ENCODE measurements around the gene VWA3A.
"Not testable (repeated sequence)": the region's sequence is repeated elsewhere in the genome, so short reads cannot be mapped to it uniquely, and the experiment has no call there.

Gene VWA3A

GRCh38 chr16:22188267-22188594 lies 95.9 kb downstream of the VWA3A start:
- no peak for DNase-seq

- DNase-seq = peak; percentile 80
These were observed 96.5 kb downstream of the VWA3A start for GRCh38 chr16:22188595-22189442.

GRCh38 chr16:22189473-22190080 lies 97.2 kb downstream of the VWA3A start:
- DNase-seq = no peak

GRCh38 chr16:22190081-22190775 lies 97.9 kb downstream of the VWA3A start:
- peak; percentile 99 for DNase-seq

- DNase-seq = peak; percentile 99
These were observed 98.6 kb downstream of the VWA3A start for GRCh38 chr16:22190776-22191531.

GRCh38 chr16:22191532-22192260 lies 99.4 kb downstream of the VWA3A start:
- peak; percentile 46 for DNase-seq

GRCh38 chr16:22192261-22193062 lies 100.1 kb downstream of the VWA3A start:
- DNase-seq = peak; percentile 93

- no peak for DNase-seq
These were observed 100.7 kb downstream of the VWA3A start for GRCh38 chr16:22193063-22193411.

GRCh38 chr16:22194707-22195444 lies 102.5 kb downstream of the VWA3A start:
- DNase-seq = peak; percentile 56

- no peak for DNase-seq
These were observed 103.0 kb downstream of the VWA3A start for GRCh38 chr16:22195445-22195694.

- peak; percentile 91 for DNase-seq
These were observed 103.6 kb downstream of the VWA3A start for GRCh38 chr16:22195695-22196558.

GRCh38 chr16:22196559-22197168 lies 104.3 kb downstream of the VWA3A start:
- not testable (repeated sequence) for DNase-seq

- DNase-seq = no peak
These were observed 106.4 kb downstream of the VWA3A start for GRCh38 chr16:22198547-22199293.

- no peak for DNase-seq
These were observed 109.9 kb downstream of the VWA3A start for GRCh38 chr16:22202261-22202637.

- no peak for DNase-seq
These were observed 110.8 kb downstream of the VWA3A start for GRCh38 chr16:22203091-22203490.

GRCh38 chr16:22204091-22204655 lies 111.8 kb downstream of the VWA3A start:
- no peak for DNase-seq

GRCh38 chr16:22205577-22206012 lies 113.3 kb downstream of the VWA3A start:
- no peak for DNase-seq

- DNase-seq = peak; percentile 83
These were observed 113.9 kb downstream of the VWA3A start, which contains the start of gene EEF2K for GRCh38 chr16:22206013-22206841. Gene EEF2K (plus strand): TSS chr16:22206278. CDS start chr16:22225730, 19,452 bp downstream.
